ENCODE data around the gene ADGRL1. TPM values are rescaled to one million over a fixed set of nuclear protein-coding genes. Genes with fewer than 3 reads are reported as not detected.

Gene ADGRL1
- total and polyA plus RNA-seq, 2 donors (not counting 1 experiment from before 2014, with no cell fraction given), result 0.64 to 1.8 TPM

DNA sequence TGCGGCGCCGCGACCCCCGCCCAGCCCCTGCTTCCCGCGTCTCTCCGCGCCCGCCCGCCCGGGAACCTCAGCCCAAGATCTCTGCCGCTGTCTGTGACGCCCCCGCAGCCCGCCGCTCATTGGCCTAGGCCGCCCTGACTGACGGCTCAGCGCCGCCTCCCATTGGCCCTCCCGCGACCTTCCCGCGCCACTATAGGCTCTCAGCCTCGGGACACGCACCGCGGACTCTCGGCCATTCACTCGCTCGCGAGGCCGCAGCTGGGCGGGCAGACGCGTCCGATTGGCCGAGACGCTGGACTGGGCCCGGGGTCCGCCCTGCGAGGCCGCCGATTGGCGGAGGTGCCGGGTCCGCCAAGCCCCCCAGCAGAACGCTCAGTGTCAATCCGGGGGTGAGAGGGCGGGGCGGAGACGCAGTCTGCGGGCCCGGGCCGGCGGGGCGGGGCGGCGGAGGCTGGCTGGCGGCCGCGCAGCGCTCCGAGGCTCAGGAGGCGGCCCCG, 88.3 kb downstream of the ADGRL1 start, which contains the start of gene PRKACA:
Gene PRKACA (minus strand): TSS at position 95 of the 497 bp plus-strand sequence. CDS start 215 bp downstream, outside the sequence.
- Histone ChIP-seq H3K9ac (ENCODE audit: low read length) (peak within 1 kb of the TSS; percentile 76), H3K4me3 (ENCODE audit: control extremely low read depth in 1 of 5, extremely low read depth in 1 of 5, insufficient read depth in 1 of 5, low read depth in 2 of 5, low read length in 4 of 5) (peak within 1 kb of the TSS; percentile 54 to 74 (median 66)), H3K27me3 (replicated peaks in 1 of 4; ENCODE audit: control extremely low read depth in 1 of 4, control insufficient read depth in 3 of 4, insufficient read depth in 4 of 4, low read length in 3 of 4) (no peaks in the 10 kb centered on the region), H3K4me1 (ENCODE audit: control insufficient read depth in 2 of 2, insufficient read depth in 2 of 2, low read length in 2 of 2) (peaks cover 36 to 38% of the 10 kb centered on the region in 2 donors), H4K20me1 (ENCODE audit: control insufficient read depth, insufficient read depth, low read length, poor library complexity, severe bottlenecking) (peaks cover 44% of the 10 kb centered on the region), H3K4me2 (replicated peaks; ENCODE audit: low read depth, low read length, poor library complexity, severe bottlenecking) (peak within 1 kb of the TSS; percentile 96), H3K9me3 (ENCODE audit: control extremely low read depth in 1 of 3, control insufficient read depth in 2 of 3, insufficient read depth in 1 of 3, low read length in 2 of 3) (no peaks in the 10 kb centered on the region), H3K27ac (ENCODE audit: low read length in 2 of 2) (peak within 1 kb of the TSS; percentile 24 to 77), H3K79me2 (ENCODE audit: control insufficient read depth, insufficient read depth, low read length) (peaks cover 40% of the 10 kb centered on the region), H2AFZ (ENCODE audit: insufficient read depth, low read depth, low read length, poor library complexity, severe bottlenecking) (peak within 1 kb of the TSS; percentile 65), H3K36me3 (replicated peaks in 1 of 2; ENCODE audit: control extremely low read depth in 1 of 2, control insufficient read depth in 1 of 2, extremely low read depth in 1 of 2, insufficient read depth in 2 of 2, low read length in 1 of 2) (no peaks in the 10 kb centered on the region)
- ATAC-seq (ENCODE audit: low read depth), result peak; percentile 93
- H3K27ac Mint-ChIP-seq, result peak within 1 kb of the TSS; percentile 87
- peak within 1 kb of the TSS; percentile 94 for H3K4me3 Mint-ChIP-seq
- WGBS (ENCODE audit: insufficient coverage), result under 1% methylated on average over 67 of the region's 67 CpGs
- intact Hi-C loops (cut with micrococcal nuclease), result loop anchor here (1.0 kb wide), 5 partner anchors 19 to 237 kb away; partner anchors contain the start of genes ASF1B and DCAF15
- POLR2A ChIA-PET, result interaction anchor here (0.6 to 1.7 kb wide), 5 partner anchors 19 to 297 kb away, joined by 3 to 6 read pairs (median 5); partner anchors contain the start of gene ASF1B
- no peaks in the 10 kb centered on the region for H3K9me3 Mint-ChIP-seq (ENCODE audit: insufficient read depth)
- TF ChIP-seq, protein P1, sequence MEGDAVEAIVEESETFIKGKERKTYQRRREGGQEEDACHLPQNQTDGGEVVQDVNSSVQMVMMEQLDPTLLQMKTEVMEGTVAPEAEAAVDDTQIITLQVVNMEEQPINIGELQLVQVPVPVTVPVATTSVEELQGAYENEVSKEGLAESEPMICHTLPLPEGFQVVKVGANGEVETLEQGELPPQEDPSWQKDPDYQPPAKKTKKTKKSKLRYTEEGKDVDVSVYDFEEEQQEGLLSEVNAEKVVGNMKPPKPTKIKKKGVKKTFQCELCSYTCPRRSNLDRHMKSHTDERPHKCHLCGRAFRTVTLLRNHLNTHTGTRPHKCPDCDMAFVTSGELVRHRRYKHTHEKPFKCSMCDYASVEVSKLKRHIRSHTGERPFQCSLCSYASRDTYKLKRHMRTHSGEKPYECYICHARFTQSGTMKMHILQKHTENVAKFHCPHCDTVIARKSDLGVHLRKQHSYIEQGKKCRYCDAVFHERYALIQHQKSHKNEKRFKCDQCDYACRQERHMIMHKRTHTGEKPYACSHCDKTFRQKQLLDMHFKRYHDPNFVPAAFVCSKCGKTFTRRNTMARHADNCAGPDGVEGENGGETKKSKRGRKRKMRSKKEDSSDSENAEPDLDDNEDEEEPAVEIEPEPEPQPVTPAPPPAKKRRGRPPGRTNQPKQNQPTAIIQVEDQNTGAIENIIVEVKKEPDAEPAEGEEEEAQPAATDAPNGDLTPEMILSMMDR (IDR thresholded peaks at IDR 0.05), result no peak
- CTCF ChIA-PET, result interaction anchor here (0.6 to 2.6 kb wide), 4 partner anchors 19 to 297 kb away, joined by 3 to 12 read pairs (median 4); partner anchors contain the start of gene ASF1B
- DNase-seq, result peak; percentile 98
- no peaks in the 10 kb centered on the region for H3K27me3 Mint-ChIP-seq
- H3K4me1 Mint-ChIP-seq, result peaks cover 39% of the 10 kb centered on the region

DNA sequence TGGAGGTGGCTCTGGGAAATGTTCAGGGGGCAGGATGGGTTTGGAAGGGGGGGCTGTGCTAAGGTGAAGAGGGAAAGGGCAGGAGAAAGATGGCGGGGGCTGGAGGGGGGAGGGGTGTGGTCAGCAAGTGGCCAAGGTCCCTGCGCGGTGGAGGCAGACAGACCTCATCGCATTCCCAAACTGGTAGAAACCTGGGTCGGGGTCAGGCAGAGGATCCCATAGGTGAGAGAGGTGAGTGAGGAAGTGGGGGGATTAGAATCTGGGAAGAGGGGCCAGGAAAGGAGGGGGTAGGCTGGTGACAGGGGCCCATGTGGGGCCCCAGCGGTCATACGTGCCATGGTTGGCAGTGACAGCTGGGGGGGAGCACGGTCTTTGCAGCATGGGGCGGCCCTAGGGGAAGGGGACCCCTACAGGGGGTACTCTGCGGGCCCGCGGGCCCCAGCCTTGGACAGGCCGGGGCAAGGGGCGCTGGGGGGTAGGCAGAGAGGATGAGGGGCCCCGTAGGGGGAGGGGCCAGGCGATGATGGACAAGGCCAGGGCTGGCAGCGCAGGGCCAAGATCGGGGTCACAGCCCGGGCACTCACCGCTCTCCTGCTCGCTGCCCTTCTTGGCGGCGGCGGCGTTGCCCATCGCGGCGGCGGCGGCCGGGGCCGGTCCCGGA, 88.9 kb downstream of the ADGRL1 start:
- ChIA-PET POLR2A (interaction anchor here (0.6 to 1.7 kb wide), 5 partner anchors 20 to 298 kb away, joined by 3 to 6 read pairs (median 5); partner anchors contain the start of gene ASF1B), CTCF (interaction anchor here (0.6 to 2.6 kb wide), 3 partner anchors 20 to 297 kb away, joined by 3 to 12 read pairs (median 6); partner anchors contain the start of gene ASF1B)
- peaks cover 0 to 2% of the 10 kb centered on the region in 2 experiments for H3K36me3 ChIP-seq (replicated peaks in 1 of 2; ENCODE audit: control extremely low read depth in 1 of 2, control insufficient read depth in 1 of 2, extremely low read depth in 1 of 2, insufficient read depth in 2 of 2, low read length in 1 of 2)
- no peaks in the 10 kb centered on the region for H3K9me3 ChIP-seq (ENCODE audit: control extremely low read depth in 1 of 3, control insufficient read depth in 2 of 3, insufficient read depth in 1 of 3, low read length in 2 of 3)
- no peak for ATAC-seq (ENCODE audit: low read depth)
- H4K20me1 ChIP-seq (ENCODE audit: control insufficient read depth, insufficient read depth, low read length, poor library complexity, severe bottlenecking), result peaks cover 45% of the 10 kb centered on the region
- WGBS (ENCODE audit: insufficient coverage), result 1% methylated on average over 33 of the region's 33 CpGs
- Mint-ChIP-seq H3K27me3 (no peaks in the 10 kb centered on the region), H3K27ac (peak overlapping the region; percentile 74), H3K4me1 (peaks cover 39% of the 10 kb centered on the region), H3K4me3 (peak overlapping the region; percentile 92), H3K9me3 (ENCODE audit: insufficient read depth) (no peaks in the 10 kb centered on the region)
- H3K79me2 ChIP-seq (ENCODE audit: control insufficient read depth, insufficient read depth, low read length), result peaks cover 45% of the 10 kb centered on the region
- DNase-seq, result peak; percentile 51
- H3K27ac ChIP-seq (ENCODE audit: low read length in 2 of 2), result peak overlapping the region in 1 of 2 donors; percentile 52
- intact Hi-C loops (cut with micrococcal nuclease), result loop anchor here (1.0 kb wide), 5 partner anchors 19 to 237 kb away; partner anchors contain the start of genes ASF1B and DCAF15
- TF ChIP-seq, protein P1 (IDR thresholded peaks at IDR 0.05), result no peak
- no peak for TF ChIP-seq EZH2 (IDR thresholded peaks at IDR 0.05; ENCODE audit: borderline replicate concordance, insufficient read depth, low read depth, low read length, poor library complexity, severe bottlenecking)
- H3K4me1 ChIP-seq (ENCODE audit: control insufficient read depth in 2 of 2, insufficient read depth in 2 of 2, low read length in 2 of 2), result peaks cover 36 to 38% of the 10 kb centered on the region in 2 donors
- no peaks in the 10 kb centered on the region for H3K27me3 ChIP-seq (replicated peaks in 1 of 4; ENCODE audit: control extremely low read depth in 1 of 4, control insufficient read depth in 3 of 4, insufficient read depth in 4 of 4, low read length in 3 of 4)
- H3K4me2 ChIP-seq (replicated peaks; ENCODE audit: low read depth, low read length, poor library complexity, severe bottlenecking), result peak overlapping the region; percentile 96
- peak overlapping the region; percentile 76 for H3K9ac ChIP-seq (ENCODE audit: low read length)
- H3K4me3 ChIP-seq (ENCODE audit: control extremely low read depth in 1 of 5, extremely low read depth in 1 of 5, insufficient read depth in 1 of 5, low read depth in 2 of 5, low read length in 4 of 5), result peak overlapping the region; percentile 54 to 74 (median 66)
- peak overlapping the region; percentile 65 for H2AFZ ChIP-seq (ENCODE audit: insufficient read depth, low read depth, low read length, poor library complexity, severe bottlenecking)

All from B cell (primary cell).